H9 (cell line): ENCODE measurements around the gene MPZ. TPM values are rescaled to one million over a fixed set of nuclear protein-coding genes. Genes with fewer than 3 reads are reported as not detected.
A peak's percentile ranks its signal among the peaks of the same experiment; 100 is the strongest.

Experiments used
- DNase-seq: peaks from one replicate; pipeline ENCODE4 v3.0.0-alpha.2; 2017
- H2AFZ ChIP-seq: one replicate; pipeline ENCODE4 v1.6.1; 2013; ENCODE audit warnings: mild to moderate bottlenecking, low read length, control low read depth, moderate library complexity
- H2AK5ac ChIP-seq: 2 replicates; pipeline ENCODE4 v1.6.1; 2013; ENCODE audit warnings: low read length, control low read depth, mixed read lengths; ENCODE audit not compliant: insufficient read length
- H2BK120ac ChIP-seq: one replicate; pipeline ENCODE4 v1.6.1; 2013; ENCODE audit warnings: low read depth, mild to moderate bottlenecking, low read length, control low read depth, inconsistent platforms; ENCODE audit not compliant: poor library complexity, severe bottlenecking
- H2BK12ac ChIP-seq: 2 replicates; pipeline ENCODE4 v1.6.1; 2013; ENCODE audit warnings: low read length, control low read depth, mixed read lengths, low read depth; ENCODE audit not compliant: insufficient read length
- H2BK15ac ChIP-seq: 2 replicates; pipeline ENCODE4 v1.6.1; 2013; ENCODE audit warnings: low read depth, low read length, control low read depth
- H2BK20ac ChIP-seq: one replicate; pipeline ENCODE4 v1.6.1; 2013; ENCODE audit warnings: low read depth, mild to moderate bottlenecking, low read length, control low read depth, inconsistent platforms; ENCODE audit not compliant: poor library complexity, severe bottlenecking
- H2BK5ac ChIP-seq: 2 replicates; pipeline ENCODE4 v1.6.1; 2013; ENCODE audit warnings: low read length, control low read depth, mixed read lengths; ENCODE audit not compliant: insufficient read length
- H3K14ac ChIP-seq: 2 replicates; pipeline ENCODE4 v1.6.1; 2013; ENCODE audit warnings: low read length, control low read depth; ENCODE audit not compliant: insufficient read depth
- H3K18ac ChIP-seq: 2 replicates; pipeline ENCODE4 v1.6.1; 2013; ENCODE audit warnings: low read depth, mild to moderate bottlenecking, mixed read lengths, low read length, control low read depth; ENCODE audit not compliant: insufficient read length
- H3K23ac ChIP-seq: 2 replicates; pipeline ENCODE4 v1.6.1; 2013; ENCODE audit warnings: low read length, control low read depth, mixed read lengths, low read depth; ENCODE audit not compliant: insufficient read length
- H3K23me2 ChIP-seq: 2 replicates; pipeline ENCODE4 v1.6.1; 2013; ENCODE audit warnings: low read depth, mild to moderate bottlenecking, mixed read lengths, low read length, control low read depth; ENCODE audit not compliant: insufficient read length, poor library complexity, severe bottlenecking
- H3K27ac ChIP-seq: 2 replicates; pipeline ENCODE4 v1.5.1; 2013; ENCODE audit warnings: low read length, control low read depth, mixed read lengths, low read depth; ENCODE audit not compliant: insufficient read length
- H3K27me3 ChIP-seq: 2 replicates; pipeline ENCODE4 v1.6.1; 2013; ENCODE audit warnings: low read length, control low read depth, inconsistent platforms; ENCODE audit not compliant: insufficient read depth
- H3K4ac ChIP-seq: 2 replicates; pipeline ENCODE4 v1.6.1; 2013; ENCODE audit warnings: low read depth, mild to moderate bottlenecking, control low read depth, inconsistent platforms, low read length, moderate library complexity
- H3K4me1 ChIP-seq: 2 replicates; pipeline ENCODE4 v1.6.1; 2013; ENCODE audit warnings: low read length, control low read depth, inconsistent platforms; ENCODE audit not compliant: insufficient read depth
- H3K4me2 ChIP-seq: 2 replicates; pipeline ENCODE4 v1.6.1; 2013; ENCODE audit warnings: low read length, control low read depth, mixed read lengths; ENCODE audit not compliant: insufficient read length, insufficient read depth
- H3K56ac ChIP-seq: 2 replicates; pipeline ENCODE4 v1.6.1; 2013; ENCODE audit warnings: low read depth, mild to moderate bottlenecking, mixed read lengths, low read length, control low read depth; ENCODE audit not compliant: insufficient read length
- H3K79me1 ChIP-seq: 2 replicates; pipeline ENCODE4 v1.6.1; 2013; ENCODE audit warnings: low read depth, mild to moderate bottlenecking, moderate library complexity, low read length, control low read depth, inconsistent platforms; ENCODE audit not compliant: insufficient read depth, poor library complexity, severe bottlenecking
- H3K79me2 ChIP-seq: 2 replicates; pipeline ENCODE4 v1.6.1; 2013; ENCODE audit warnings: low read length, control low read depth, inconsistent platforms; ENCODE audit not compliant: insufficient read depth
- H3K9ac ChIP-seq: 2 replicates; pipeline ENCODE4 v1.6.1; 2013; ENCODE audit warnings: low read length, control low read depth, mixed read lengths; ENCODE audit not compliant: insufficient read length; ENCODE audit errors: extremely low read depth
- H3K9me3 ChIP-seq: one replicate; pipeline ENCODE4 v1.6.1; 2013; ENCODE audit warnings: low read depth, low read length, inconsistent platforms; ENCODE audit not compliant: control insufficient read depth
- H3T11ph ChIP-seq: one replicate; pipeline ENCODE4 v1.6.1; 2013; ENCODE audit warnings: mild to moderate bottlenecking, low read length, control low read depth, inconsistent platforms
- H4K20me1 ChIP-seq: one replicate; pipeline ENCODE4 v1.6.1; 2013; ENCODE audit not compliant: control insufficient read depth, insufficient read length, insufficient read depth
- H4K5ac ChIP-seq: 2 replicates; pipeline ENCODE4 v1.6.1; 2013; ENCODE audit warnings: low read depth, mild to moderate bottlenecking, mixed read lengths, low read length, control low read depth; ENCODE audit not compliant: insufficient read length
- H4K8ac ChIP-seq: replicated peaks from 2 replicates; pipeline ENCODE4 v1.6.1; 2013; ENCODE audit warnings: low read length, control low read depth, mixed read lengths, low read depth; ENCODE audit not compliant: insufficient read length
- H4K91ac ChIP-seq: 2 replicates; pipeline ENCODE4 v1.6.1; 2013; ENCODE audit warnings: low read depth, mild to moderate bottlenecking, moderate library complexity, mixed read lengths, low read length, control low read depth; ENCODE audit not compliant: insufficient read length
- H3K27ac Mint-ChIP-seq, 3 experiments: 2 replicates in 2 of 3; 3 replicates in 1 of 3; pipeline ENCODE4 v1.8.0; 2020 to 2021; ENCODE audit warnings: mixed read lengths in 3 of 3, mild to moderate bottlenecking in 1 of 3, moderate library complexity in 1 of 3
- H3K27me3 Mint-ChIP-seq: 2 replicates; pipeline ENCODE4 v1.8.0; 2021; ENCODE audit warnings: low read depth, mild to moderate bottlenecking, moderate library complexity, mixed read lengths
- H3K36me3 Mint-ChIP-seq, 3 experiments: 2 replicates in 2 of 3; 3 replicates in 1 of 3; pipeline ENCODE4 v1.8.0; 2020 to 2021; ENCODE audit warnings: low read depth in 3 of 3, mixed read lengths in 3 of 3; ENCODE audit not compliant: insufficient read depth in 1 of 3
- H3K4me1 Mint-ChIP-seq, 2 experiments: 2 replicates each; pipeline ENCODE4 v1.8.0; 2020; ENCODE audit warnings: mixed read lengths in 2 of 2
- H3K4me3 Mint-ChIP-seq, 2 experiments: 2 replicates in 1 of 2; 3 replicates in 1 of 2; pipeline ENCODE4 v1.8.0; 2020 to 2021; ENCODE audit warnings: mild to moderate bottlenecking in 2 of 2, mixed read lengths in 2 of 2, moderate library complexity in 1 of 2
- H3K9me3 Mint-ChIP-seq, 2 experiments: 2 replicates in 1 of 2; 3 replicates in 1 of 2; pipeline ENCODE4 v1.8.0; 2020; ENCODE audit warnings: mild to moderate bottlenecking in 2 of 2, mixed read lengths in 2 of 2, moderate library complexity in 1 of 2
- CTCF ChIP-seq: fragments of 200-600 bp; sonication (generic); conservative IDR thresholded peaks from 3 replicates; pipeline ENCODE4 v1.8.0; 2021; ENCODE audit warnings: antibody characterized with exemption, mild to moderate bottlenecking
- WGBS: extraction: QIAGEN DNeasy Blood & Tissue Kit; methylation state at CpG from one replicate; pipeline ENCODE4 v1.1.7; 2013; ENCODE audit warnings: missing lambda C conversion rate, low lambda C conversion rate, mixed read lengths; ENCODE audit not compliant: insufficient read length; ENCODE audit errors: extremely low coverage; 5-methylcytosine and 5-hydroxymethylcytosine counted together
- total RNA-seq: library from RNA; stranded (reverse); gene quantifications from 2 replicates; pipeline ENCODE4 v1.2.1, GENCODE V29; 2021

Gene MPZ
- total RNA-seq, 1 experiment from 2014 or later = 2.7 TPM

GRCh38 chr1:161285521-161285920 is 24.2 kb downstream of the MPZ start:
- no peak for TF ChIP-seq CTCF
- H3K27me3 Mint-ChIP-seq = peaks cover 23% of the 10 kb centered on the region
- no peak overlapping the region for H3K18ac ChIP-seq
- no peak overlapping the region for H2BK12ac ChIP-seq
- no peaks in the 10 kb centered on the region for H3K23me2 ChIP-seq
- H3K79me2 ChIP-seq = no peaks in the 10 kb centered on the region
- H4K20me1 ChIP-seq = no peaks in the 10 kb centered on the region
- H3K27ac Mint-ChIP-seq = no peak overlapping the region; a peak in 1 of 7 replicates
- no peak overlapping the region for H2BK20ac ChIP-seq
- H3K79me1 ChIP-seq = no peaks in the 10 kb centered on the region
- H3K36me3 Mint-ChIP-seq = peaks cover 0 to 8% (median 3%) of the 10 kb centered on the region in 3 experiments; a peak in 3 of 7 replicates
- H3K9me3 Mint-ChIP-seq = peaks cover 8 to 9% of the 10 kb centered on the region in 2 experiments; a peak in 4 of 5 replicates
- H3K4ac ChIP-seq = no peak overlapping the region
- H3T11ph ChIP-seq = no peak overlapping the region
- DNase-seq = no peak
- no peak overlapping the region for H2BK5ac ChIP-seq
- WGBS = no CpG with 5 or more reads among the region's 5 CpGs
- no peak overlapping the region for H4K5ac ChIP-seq
- no peak overlapping the region for H2AFZ ChIP-seq
- no peak overlapping the region for H3K23ac ChIP-seq
- H3K14ac ChIP-seq = no peak overlapping the region; the same call in 1 of the 2 replicates
- no peak overlapping the region for H2BK15ac ChIP-seq
- no peak overlapping the region for H3K56ac ChIP-seq
- H3K4me1 ChIP-seq = peaks cover 4% of the 10 kb centered on the region; the same call in 1 of the 2 replicates
- no peak overlapping the region for H2BK120ac ChIP-seq
- peaks cover 13 to 22% of the 10 kb centered on the region in 2 experiments for H3K4me1 Mint-ChIP-seq
- peak overlapping the region in 1 of 2 experiments; percentile 14; a peak in 1 of 5 replicates for H3K4me3 Mint-ChIP-seq
- no peaks in the 10 kb centered on the region for H3K9me3 ChIP-seq
- no peak overlapping the region for H4K91ac ChIP-seq
- no peak overlapping the region for H4K8ac ChIP-seq
- no peak overlapping the region for H3K27ac ChIP-seq
- no peak overlapping the region for H2AK5ac ChIP-seq
- H3K4me2 ChIP-seq = no peak overlapping the region
- no peak overlapping the region for H3K9ac ChIP-seq
- H3K27me3 ChIP-seq = no peaks in the 10 kb centered on the region
